Activated T-cell treated with anti-CD3 and anti-CD28 coated beads for 24 hours (primary cell): Measurements from ENCODE around the gene GSK3A.

Experiments used
- DNase-seq: peaks from one replicate; pipeline ENCODE4 v3.0.0-alpha.2; 2020; ENCODE audit warnings: low read depth

The GSK3A gene

DNA sequence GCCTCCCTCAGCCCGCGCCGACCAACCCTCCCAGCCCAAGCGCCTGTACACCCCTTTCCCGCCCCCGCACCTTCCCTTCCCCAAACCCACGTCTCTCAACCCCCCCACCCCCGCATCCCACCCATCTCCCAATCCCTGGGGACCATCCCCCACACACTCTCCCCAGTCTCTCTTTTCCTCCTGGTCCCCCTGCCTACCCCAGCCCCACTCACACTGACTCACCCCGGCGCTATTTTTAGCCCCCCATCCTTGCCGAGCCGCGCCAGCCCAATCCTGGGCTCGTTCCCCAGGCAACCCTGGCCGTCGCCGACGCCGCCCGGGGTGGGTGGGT lies 38.4 kb upstream of the GSK3A start:
- no peak for DNase-seq

GRCh38 chr19:42279902-42280814 lies 37.8 kb upstream of the GSK3A start:
- DNase-seq, result peak; percentile 83

- DNase-seq, result no peak
These were observed 36.9 kb upstream of the GSK3A start for GRCh38 chr19:42279155-42279901.

DNA sequence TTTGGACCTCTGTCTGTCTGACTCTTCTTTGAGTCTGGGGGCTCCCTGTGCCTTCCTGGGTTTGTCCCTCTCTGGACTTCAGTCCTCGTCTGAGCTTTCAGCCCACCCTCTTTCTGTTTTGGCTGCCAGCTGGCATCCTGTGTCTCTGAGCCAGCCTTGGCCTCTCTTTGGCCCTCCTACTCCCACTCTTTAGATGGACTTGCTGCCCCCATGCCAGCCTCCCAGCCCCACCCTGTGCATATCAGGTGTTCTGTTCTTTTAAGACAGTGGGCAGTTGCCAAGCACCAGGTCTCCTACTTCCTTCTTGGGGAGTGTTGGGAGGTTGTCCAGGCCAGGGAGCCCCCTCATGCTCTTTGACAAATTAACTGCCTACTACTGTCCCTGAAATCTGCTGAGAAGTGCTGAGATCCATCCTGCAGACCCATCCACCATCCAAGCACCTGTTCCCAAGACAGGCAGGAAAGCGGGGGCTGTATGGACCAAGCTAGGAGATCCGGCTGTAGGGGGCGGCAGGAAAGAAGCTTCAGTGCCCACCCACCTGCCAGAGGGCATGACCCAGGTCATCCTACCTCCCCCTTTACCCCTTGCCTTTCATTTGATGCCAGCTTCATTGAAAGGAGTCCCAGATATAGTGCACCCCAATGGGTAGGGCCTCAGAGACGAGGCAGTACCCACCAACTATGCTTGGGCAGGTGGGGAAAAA lies 36.2 kb upstream of the GSK3A start:
- DNase-seq, result no peak

- no peak for DNase-seq
These were observed 35.5 kb upstream of the GSK3A start for GRCh38 chr19:42277821-42278451.

DNA sequence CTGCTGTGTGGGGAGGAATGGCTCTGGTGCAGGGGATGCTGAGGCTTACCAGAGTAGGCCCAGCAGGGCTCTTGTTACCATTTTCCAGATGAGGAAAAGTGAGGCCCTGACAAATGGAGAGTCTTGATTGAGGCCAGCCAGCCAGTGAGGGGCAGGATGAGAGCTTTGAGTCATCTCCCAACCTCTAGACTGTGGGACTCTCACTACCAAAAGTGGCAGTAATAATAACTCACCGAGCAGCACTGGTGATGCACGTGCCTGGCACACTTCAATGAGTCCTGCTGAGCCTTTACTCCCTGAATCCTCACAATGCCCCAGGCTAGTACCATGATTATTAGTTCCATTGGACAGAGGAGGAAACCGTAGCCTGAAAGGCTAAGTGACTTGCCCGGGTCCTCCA lies 34.4 kb upstream of the GSK3A start:
- DNase-seq, result no peak

DNA sequence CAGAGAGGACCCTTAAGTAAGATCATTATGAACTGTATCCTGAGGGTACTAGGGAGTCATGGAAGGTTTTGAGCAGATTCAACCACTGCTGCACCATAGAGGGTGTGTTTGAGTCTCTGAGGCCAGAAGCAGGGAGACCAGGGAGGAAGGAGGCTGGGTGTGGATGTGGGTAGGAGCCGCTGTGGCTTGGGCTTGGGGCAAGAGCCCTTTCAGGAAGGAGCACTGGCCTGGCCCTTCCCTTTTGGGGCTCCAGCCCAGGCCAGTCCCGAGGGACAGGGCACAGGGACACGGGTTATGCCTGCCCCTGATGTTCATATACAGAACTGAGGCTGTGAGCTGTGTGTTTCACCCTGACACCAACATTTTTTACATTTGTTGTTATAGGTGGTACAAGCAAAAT lies 33.9 kb upstream of the GSK3A start:
- no peak for DNase-seq

DNA sequence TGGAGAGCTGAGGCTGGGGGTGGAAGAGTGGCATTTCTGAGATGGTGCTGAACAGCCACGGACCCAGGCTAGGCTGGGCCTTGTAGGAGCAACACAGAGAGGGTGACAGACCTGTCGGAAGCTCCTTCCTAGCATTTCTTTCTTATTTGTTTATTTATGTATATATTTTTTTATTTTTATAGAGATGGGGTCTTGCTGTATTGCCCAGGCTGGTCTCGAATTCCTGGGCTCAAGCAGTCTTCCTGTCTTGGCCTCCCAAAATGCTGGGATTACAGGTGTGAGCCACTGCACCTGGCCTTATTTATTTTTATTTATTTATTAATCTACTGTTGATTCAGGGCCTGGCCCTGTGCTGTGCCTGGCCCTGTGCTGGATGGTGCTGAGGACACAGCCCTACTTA lies 33.1 kb upstream of the GSK3A start:
- DNase-seq, result no peak

DNA sequence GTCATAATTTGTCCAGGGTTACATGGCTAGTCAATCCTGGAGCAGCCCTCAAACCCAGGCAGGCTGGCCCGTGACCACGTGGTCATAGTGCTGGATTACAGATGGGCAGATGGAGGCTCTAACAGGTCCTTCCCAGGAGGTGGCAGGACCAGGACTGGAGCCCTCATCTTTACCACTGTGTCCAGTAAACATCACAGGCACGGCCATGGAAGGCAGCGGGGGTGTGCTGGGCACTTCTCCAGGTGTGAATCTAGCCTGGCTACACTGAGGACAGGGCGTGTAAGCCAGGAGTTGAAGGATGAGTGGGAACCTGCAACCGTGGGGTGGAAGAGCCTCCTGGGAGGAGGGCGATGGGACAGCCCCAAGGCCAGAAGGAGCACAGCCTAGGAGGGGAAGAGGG lies 32.7 kb upstream of the GSK3A start:
- DNase-seq, result no peak

GRCh38 chr19:42274065-42274682 lies 31.8 kb upstream of the GSK3A start:
- no peak for DNase-seq

GRCh38 chr19:42273407-42274064 lies 31.1 kb upstream of the GSK3A start:
- no peak for DNase-seq

DNA sequence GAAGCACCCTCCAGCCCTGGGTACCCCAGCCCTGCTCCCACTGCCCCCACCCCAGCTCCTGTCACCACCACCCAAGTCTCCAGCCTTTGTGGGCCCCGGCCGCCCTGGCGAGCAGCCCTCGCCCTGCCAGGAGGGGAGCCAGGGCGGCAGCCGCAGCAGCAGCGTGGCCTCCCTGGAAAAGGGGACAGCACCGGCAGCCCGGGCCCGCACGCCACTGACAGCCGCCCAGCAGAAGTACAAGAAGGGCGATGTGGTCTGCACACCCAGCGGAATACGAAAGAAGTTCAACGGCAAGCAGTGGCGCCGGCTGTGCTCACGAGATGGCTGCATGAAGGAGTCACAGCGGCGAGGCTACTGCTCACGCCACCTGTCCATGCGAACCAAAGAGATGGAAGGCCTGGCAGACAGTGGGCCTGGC lies 30.6 kb upstream of the GSK3A start:
- DNase-seq, result no peak

GRCh38 chr19:42272535-42272897 lies 30.1 kb upstream of the GSK3A start:
- no peak for DNase-seq

GRCh38 chr19:42271861-42272534 lies 29.6 kb upstream of the GSK3A start:
- no peak for DNase-seq

GRCh38 chr19:42271045-42271419 lies 28.6 kb upstream of the GSK3A start:
- DNase-seq, result no peak

DNA sequence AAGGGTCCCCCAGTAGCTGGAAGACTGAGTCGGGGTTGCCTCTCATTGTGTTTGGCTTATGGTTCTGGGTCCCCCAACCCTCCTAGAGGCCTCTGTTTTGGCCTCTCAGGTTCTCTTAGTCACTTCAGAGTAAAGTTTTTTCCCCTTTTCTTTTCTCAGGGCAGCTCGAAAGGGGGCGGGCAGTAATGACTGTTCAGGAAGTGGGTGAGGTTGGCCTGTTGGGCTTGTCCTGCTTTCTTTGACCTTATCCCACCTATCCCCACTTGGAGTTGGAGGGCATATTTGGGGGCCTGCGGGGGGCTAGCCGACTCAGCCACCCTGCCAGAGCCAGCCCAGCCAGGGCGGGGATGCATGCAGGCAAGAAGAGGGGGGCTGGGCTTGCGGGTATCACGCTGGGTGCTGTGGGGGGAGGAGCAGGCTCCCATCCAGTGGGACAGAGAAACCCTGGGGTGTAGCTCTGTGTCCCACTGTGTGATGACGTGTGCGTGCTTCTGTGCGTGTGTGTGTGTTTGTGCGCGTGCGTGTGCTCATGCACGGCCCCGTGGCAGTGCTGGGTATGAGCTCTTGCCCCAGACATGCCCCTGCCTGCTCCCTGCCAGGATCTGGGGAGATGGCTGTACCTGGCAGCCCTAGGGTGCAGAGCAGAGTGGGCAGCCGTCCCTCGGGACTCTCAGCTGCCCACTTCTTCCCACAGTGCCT lies 28.1 kb upstream of the GSK3A start:
- peak; percentile 59 for DNase-seq

DNA sequence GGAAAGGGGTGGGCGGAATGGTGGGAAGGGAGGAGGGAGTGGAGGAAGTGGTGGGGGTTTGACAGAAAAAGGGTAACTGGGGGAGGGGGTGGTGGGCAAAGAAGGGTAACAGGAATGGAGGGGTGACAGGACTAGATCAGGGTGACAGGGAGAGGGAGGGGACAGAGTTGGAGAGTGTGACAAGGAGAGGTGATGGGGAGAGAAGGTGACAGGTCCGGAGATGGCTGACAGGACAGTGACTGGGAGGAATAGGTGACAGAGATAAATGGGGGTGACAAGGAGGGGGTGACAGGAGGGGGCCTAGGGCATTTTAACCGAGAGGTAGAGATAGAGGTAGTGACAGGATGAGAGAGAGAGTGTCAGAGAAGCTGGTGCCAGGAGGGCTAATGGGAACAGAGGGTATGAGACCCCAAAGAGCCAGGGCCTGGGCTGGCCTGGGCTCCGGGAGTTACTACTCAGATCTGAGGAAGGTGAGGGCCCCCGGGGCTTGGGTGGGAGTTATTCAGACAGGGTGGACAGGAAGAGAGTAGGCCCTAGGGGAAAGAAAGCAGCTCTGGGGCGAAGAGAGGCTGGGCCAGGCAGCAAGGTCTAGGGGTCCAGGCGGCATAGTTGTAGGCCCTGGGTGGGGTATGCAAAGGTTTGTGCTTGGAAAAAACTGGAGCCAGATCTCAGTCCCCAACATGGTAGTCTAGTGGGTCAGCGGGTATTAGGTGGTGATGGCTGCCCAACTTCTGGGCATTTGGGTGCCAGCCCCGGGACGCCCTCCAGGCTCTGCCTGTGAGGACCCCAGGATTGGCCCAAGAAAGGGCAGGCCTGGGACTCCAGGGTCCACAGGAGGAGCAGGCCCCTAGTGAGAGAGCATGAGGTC lies 27.3 kb upstream of the GSK3A start:
- no peak for DNase-seq

GRCh38 chr19:42268704-42269477 lies 26.5 kb upstream of the GSK3A start, which contains the start of gene CIC:
Gene CIC (plus strand): TSS chr19:42269252. CDS start chr19:42271784, 2,532 bp downstream.
- peak; percentile 98 for DNase-seq
